Activated CD4-positive, alpha-beta memory T cell treated with anti-CD3 and anti-CD28 coated beads for 36 hours (primary cell): ENCODE data around the gene TAS2R39. TPM values are rescaled to one million over a fixed set of nuclear protein-coding genes. Genes with fewer than 3 reads are reported as not detected.
"Not testable (repeated sequence)": the region's sequence is repeated elsewhere in the genome, so short reads cannot be mapped to it uniquely, and the experiment has no call there.

Experiments
- CTCF ChIA-PET: fragments of 350-600 bp; sonication (Branson Sonifier 250); formaldehyde crosslinking; loops from one replicate; lab custom pipeline; 2021; ENCODE audit warnings: antibody characterized with exemption, inconsistent platforms; lab: Charles Lee
- POLR2A ChIA-PET: fragments of 350-600 bp; sonication (Branson Sonifier 250); formaldehyde crosslinking; loops from one replicate; lab custom pipeline; 2021; ENCODE audit warnings: antibody characterized with exemption; lab: Charles Lee
- DNase-seq: peaks from one replicate; pipeline ENCODE4 v3.0.0-alpha.2; 2020
- H3K27ac Mint-ChIP-seq: one replicate; pipeline ENCODE4 v1.8.0; 2021; ENCODE audit warnings: mixed read lengths
- H3K27me3 Mint-ChIP-seq: one replicate; pipeline ENCODE4 v1.8.0; 2021; ENCODE audit warnings: mixed read lengths
- H3K36me3 Mint-ChIP-seq: one replicate; pipeline ENCODE4 v1.8.0; 2021; ENCODE audit warnings: mixed read lengths
- H3K4me1 Mint-ChIP-seq: one replicate; pipeline ENCODE4 v1.8.0; 2021; ENCODE audit warnings: low read depth, mixed read lengths
- H3K4me3 Mint-ChIP-seq: one replicate; pipeline ENCODE4 v1.8.0; 2021; ENCODE audit warnings: mild to moderate bottlenecking, mixed read lengths
- H3K9me3 Mint-ChIP-seq: one replicate; pipeline ENCODE4 v1.8.0; 2021; ENCODE audit warnings: mixed read lengths
- intact Hi-C: fragments of 100-400 bp; cut with micrococcal nuclease; formaldehyde crosslinking; loops from one replicate; pipeline ENCODE4 v1.15.1; 2023
- total RNA-seq, 2 experiments: library from RNA; stranded (reverse); gene quantifications; one replicate each; pipeline ENCODE4 v1.2.3, GENCODE V29; 2021

TAS2R39 gene
- total RNA-seq, 2 experiments from 2014 or later, result not detected

- no peaks in the 10 kb centered on the region for H3K4me1 Mint-ChIP-seq
- H3K36me3 Mint-ChIP-seq, result no peaks in the 10 kb centered on the region
- ChIA-PET CTCF (interaction anchor here (4.5 kb wide), 1 partner anchor 26 kb away, joined by 15 read pairs; no protein-coding TSS in a partner anchor), POLR2A (no interaction called here)
- H3K27ac Mint-ChIP-seq, result no peak overlapping the region
- peaks cover 12% of the 10 kb centered on the region for H3K27me3 Mint-ChIP-seq
- DNase-seq, result no peak
- no peak overlapping the region for H3K4me3 Mint-ChIP-seq
- H3K9me3 Mint-ChIP-seq, result no peaks in the 10 kb centered on the region
- intact Hi-C loops, result no loop called here
These were observed 5.8 kb downstream of the TAS2R39 start for GRCh38 chr7:143188994-143189393.

- no peaks in the 10 kb centered on the region for H3K36me3 Mint-ChIP-seq
- H3K4me1 Mint-ChIP-seq, result no peaks in the 10 kb centered on the region
- no peaks in the 10 kb centered on the region for H3K9me3 Mint-ChIP-seq
- no peak overlapping the region for H3K4me3 Mint-ChIP-seq
- intact Hi-C loops, result no loop called here
- DNase-seq, result no peak
- POLR2A ChIA-PET, result no interaction called here
- CTCF ChIA-PET, result interaction anchor here (2.4 kb wide), 1 partner anchor 21 kb away, joined by 5 read pairs; no protein-coding TSS in a partner anchor
- H3K27ac Mint-ChIP-seq, result no peak overlapping the region
- peaks cover 5% of the 10 kb centered on the region for H3K27me3 Mint-ChIP-seq
These were observed 10.7 kb downstream of the TAS2R39 start for GRCh38 chr7:143193880-143194279.

- Mint-ChIP-seq H3K9me3 (no peaks in the 10 kb centered on the region), H3K27ac (no peak overlapping the region), H3K4me1 (no peaks in the 10 kb centered on the region), H3K4me3 (no peak overlapping the region), H3K36me3 (no peaks in the 10 kb centered on the region), H3K27me3 (peaks cover 12% of the 10 kb centered on the region)
- no peak for DNase-seq
- intact Hi-C loops, result no loop called here
- ChIA-PET POLR2A (no interaction called here), CTCF (no interaction called here)
These were observed 15.8 kb downstream of the TAS2R39 start for GRCh38 chr7:143199040-143199439.

- Mint-ChIP-seq H3K27me3 (peaks cover 11% of the 10 kb centered on the region), H3K9me3 (no peaks in the 10 kb centered on the region), H3K27ac (no peak overlapping the region), H3K4me1 (peaks cover 11% of the 10 kb centered on the region), H3K4me3 (no peak overlapping the region), H3K36me3 (no peaks in the 10 kb centered on the region)
- DNase-seq, result no peak
- POLR2A ChIA-PET, result no interaction called here
- CTCF ChIA-PET, result interaction anchor here (0.9 to 3.5 kb wide), 4 partner anchors 13 to 321 kb away, joined by 3 to 24 read pairs (median 6); no protein-coding TSS in a partner anchor
- intact Hi-C loops, result no loop called here
These were observed 18.9 kb downstream of the TAS2R39 start for GRCh38 chr7:143202161-143202560.

GRCh38 chr7:143203386-143203785 lies 20.2 kb downstream of the TAS2R39 start:
- peaks cover 6% of the 10 kb centered on the region for H3K27me3 Mint-ChIP-seq
- H3K9me3 Mint-ChIP-seq, result no peaks in the 10 kb centered on the region
- ChIA-PET POLR2A (no interaction called here), CTCF (interaction anchor here (0.7 to 3.5 kb wide), 5 partner anchors 11 to 230 kb away, joined by 3 to 24 read pairs (median 5); no protein-coding TSS in a partner anchor)
- intact Hi-C loops, result no loop called here
- peaks cover 11% of the 10 kb centered on the region for H3K4me1 Mint-ChIP-seq
- H3K36me3 Mint-ChIP-seq, result no peaks in the 10 kb centered on the region
- H3K27ac Mint-ChIP-seq, result no peak overlapping the region
- no peak for DNase-seq
- H3K4me3 Mint-ChIP-seq, result no peak overlapping the region

GRCh38 chr7:143205560-143206293 lies 22.5 kb downstream of the TAS2R39 start:
- H3K27ac Mint-ChIP-seq, result no peak overlapping the region
- H3K4me3 Mint-ChIP-seq, result no peak overlapping the region
- H3K9me3 Mint-ChIP-seq, result no peaks in the 10 kb centered on the region
- DNase-seq, result peak; percentile 44
- intact Hi-C loops, result no loop called here
- POLR2A ChIA-PET, result no interaction called here
- CTCF ChIA-PET, result interaction anchor here (1.8 kb wide), 1 partner anchor 9 kb away, joined by 15 read pairs; no protein-coding TSS in a partner anchor
- no peaks in the 10 kb centered on the region for H3K36me3 Mint-ChIP-seq
- peaks cover 11% of the 10 kb centered on the region for H3K4me1 Mint-ChIP-seq
- H3K27me3 Mint-ChIP-seq, result peaks cover 5% of the 10 kb centered on the region

- POLR2A ChIA-PET, result no interaction called here
- CTCF ChIA-PET, result no interaction called here
- H3K4me1 Mint-ChIP-seq, result peaks cover 8% of the 10 kb centered on the region
- no peak for DNase-seq
- no peaks in the 10 kb centered on the region for H3K36me3 Mint-ChIP-seq
- no peak overlapping the region for H3K4me3 Mint-ChIP-seq
- H3K27ac Mint-ChIP-seq, result no peak overlapping the region
- no peaks in the 10 kb centered on the region for H3K9me3 Mint-ChIP-seq
- intact Hi-C loops, result loop anchor here (10.0 kb wide), 3 partner anchors 576 to 886 kb away; no protein-coding TSS in a partner anchor
- H3K27me3 Mint-ChIP-seq, result no peaks in the 10 kb centered on the region
These were observed 27.3 kb downstream of the TAS2R39 start for GRCh38 chr7:143210541-143210940.

- H3K4me3 Mint-ChIP-seq, POLR2A ChIA-PET, DNase-seq, H3K36me3 Mint-ChIP-seq, H3K27ac Mint-ChIP-seq, H3K9me3 Mint-ChIP-seq, H3K4me1 Mint-ChIP-seq, H3K27me3 Mint-ChIP-seq: not testable (repeated sequence)
- intact Hi-C loops, result loop anchor here (10.0 kb wide), 3 partner anchors 579 to 889 kb away; no protein-coding TSS in a partner anchor
- CTCF ChIA-PET, result interaction anchor here (0.6 to 4.3 kb wide), 7 partner anchors 10 to 341 kb away, joined by 3 to 402 read pairs (median 6); no protein-coding TSS in a partner anchor
These were observed 30.3 kb downstream of the TAS2R39 start for GRCh38 chr7:143213478-143213877.

GRCh38 chr7:143214789-143215679 lies 31.8 kb downstream of the TAS2R39 start:
- Mint-ChIP-seq H3K9me3 (no peaks in the 10 kb centered on the region), H3K27me3 (peaks cover 3% of the 10 kb centered on the region), H3K4me1 (no peaks in the 10 kb centered on the region), H3K27ac (no peak overlapping the region), H3K36me3 (no peaks in the 10 kb centered on the region), H3K4me3 (no peak overlapping the region)
- POLR2A ChIA-PET, result interaction anchor here (0.8 to 1.0 kb wide), 2 partner anchors 205 to 212 kb away, joined by 4 read pairs; no protein-coding TSS in a partner anchor
- intact Hi-C loops, result loop anchor here (1.0 to 10.0 kb wide), 8 partner anchors 207 to 890 kb away; no protein-coding TSS in a partner anchor
- CTCF ChIA-PET, result interaction anchor here (0.5 to 4.3 kb wide), 87 partner anchors 9 to 1029 kb away, joined by 3 to 402 read pairs (median 4); partner anchors contain the start of genes CASP2, EPHA1, PIP and TAS2R39
- peak; percentile 68 for DNase-seq

- no peak overlapping the region for H3K4me3 Mint-ChIP-seq
- H3K9me3 Mint-ChIP-seq, result no peaks in the 10 kb centered on the region
- H3K27ac Mint-ChIP-seq, result no peak overlapping the region
- H3K4me1 Mint-ChIP-seq, result no peaks in the 10 kb centered on the region
- intact Hi-C loops, result loop anchor here (5.0 to 10.0 kb wide), 5 partner anchors 364 to 891 kb away; no protein-coding TSS in a partner anchor
- ChIA-PET POLR2A (no interaction called here), CTCF (interaction anchor here (1.0 to 4.3 kb wide), 27 partner anchors 8 to 913 kb away, joined by 3 to 402 read pairs (median 5); partner anchors contain the start of genes CASP2, EPHA1, TAS2R39 and TRPV5)
- H3K36me3 Mint-ChIP-seq, result no peaks in the 10 kb centered on the region
- no peak for DNase-seq
- H3K27me3 Mint-ChIP-seq, result peaks cover 3% of the 10 kb centered on the region
These were observed 32.9 kb downstream of the TAS2R39 start for GRCh38 chr7:143216151-143216550.

GRCh38 chr7:143216686-143217085 lies 33.5 kb downstream of the TAS2R39 start:
- H3K27me3 Mint-ChIP-seq, result peaks cover 6% of the 10 kb centered on the region
- no peaks in the 10 kb centered on the region for H3K4me1 Mint-ChIP-seq
- H3K9me3 Mint-ChIP-seq, result no peaks in the 10 kb centered on the region
- intact Hi-C loops, result loop anchor here (5.0 to 10.0 kb wide), 5 partner anchors 364 to 892 kb away; no protein-coding TSS in a partner anchor
- ChIA-PET POLR2A (no interaction called here), CTCF (interaction anchor here (1.8 to 4.3 kb wide), 5 partner anchors 22 to 406 kb away, joined by 6 to 402 read pairs (median 13); no protein-coding TSS in a partner anchor)
- H3K27ac Mint-ChIP-seq, result no peak overlapping the region
- H3K4me3 Mint-ChIP-seq, result no peak overlapping the region
- DNase-seq, result no peak
- H3K36me3 Mint-ChIP-seq, result no peaks in the 10 kb centered on the region
